Measurements from ENCODE around the gene GDPGP1.
A peak's percentile ranks its signal among the peaks of the same experiment; 100 is the strongest.
"Not testable (repeated sequence)": the region's sequence is repeated elsewhere in the genome, so short reads cannot be mapped to it uniquely, and the experiment has no call there.

The GDPGP1 gene

GRCh38 chr15:90234096-90234988 is at the start of gene GDPGP1:
GDPGP1 (plus strand) TSS chr15:90234209; CDS start chr15:90240909, 6,700 bp downstream.
- DNase-seq = no peak

- DNase-seq = peak; percentile 51
Measured at GRCh38 chr15:90184786-90185704, 49.0 kb upstream of the GDPGP1 start.

- no peak for DNase-seq
Measured at GRCh38 chr15:90187257-90187868, 46.6 kb upstream of the GDPGP1 start.

- not testable (repeated sequence) for DNase-seq
Measured at GRCh38 chr15:90188065-90188464, 45.9 kb upstream of the GDPGP1 start.

GRCh38 chr15:90188914-90189748 is 44.9 kb upstream of the GDPGP1 start:
- DNase-seq = no peak

GRCh38 chr15:90189781-90190467 is 44.1 kb upstream of the GDPGP1 start:
- DNase-seq = no peak

- DNase-seq = no peak
Measured at GRCh38 chr15:90190606-90191343, 43.2 kb upstream of the GDPGP1 start.

- DNase-seq = no peak
Measured at GRCh38 chr15:90191344-90191687, 42.7 kb upstream of the GDPGP1 start.

- DNase-seq = no peak
Measured at GRCh38 chr15:90191794-90192509, 42.1 kb upstream of the GDPGP1 start.

GRCh38 chr15:90192961-90193786 is 40.8 kb upstream of the GDPGP1 start:
- no peak for DNase-seq

- no peak for DNase-seq
Measured at GRCh38 chr15:90194655-90195054, 39.4 kb upstream of the GDPGP1 start.

GRCh38 chr15:90200534-90201129 is 33.4 kb upstream of the GDPGP1 start:
- no peak for DNase-seq

- DNase-seq = peak; percentile 69
Measured at GRCh38 chr15:90201130-90201943, 32.7 kb upstream of the GDPGP1 start, which contains the start of gene SEMA4B. SEMA4B (plus strand) TSS chr15:90201330; CDS start chr15:90201579, 249 bp downstream.

GRCh38 chr15:90201944-90202375 is 32.0 kb upstream of the GDPGP1 start:
- no peak for DNase-seq

GRCh38 chr15:90202929-90203328 is 31.1 kb upstream of the GDPGP1 start:
- DNase-seq = no peak

GRCh38 chr15:90203473-90203872 is 30.5 kb upstream of the GDPGP1 start:
- DNase-seq = no peak

- DNase-seq = no peak
Measured at GRCh38 chr15:90203922-90204321, 30.1 kb upstream of the GDPGP1 start.
